ENCODE results near the gene TRAK1. TPM values are rescaled to one million over a fixed set of nuclear protein-coding genes. Genes with fewer than 3 reads are reported as not detected.

TRAK1 gene
- total and polyA plus RNA-seq, 2 of the 4 experiments (the other 2 are of a cell fraction): 25.6 to 28.1 TPM

- dilution Hi-C loops (cut with HindIII; ENCODE audit: low sequenced_read_pairs, unreplicated experiment): no loop called here
- 0 out of 3 replicates have a peak overlapping the region, but pooled peaks have one; percentile 28 for H2BK15ac ChIP-seq (ENCODE audit: low read depth, low read length)
- POLR2A ChIA-PET (ENCODE audit: unreplicated experiment): no interaction called here
- peak overlapping the region; percentile 5 for H3K14ac ChIP-seq (replicated peaks; ENCODE audit: low read depth, low read length)
- H2BK120ac ChIP-seq (ENCODE audit: low read depth, low read length): no peak overlapping the region
- H3K36me3 ChIP-seq (ENCODE audit: control insufficient read depth, insufficient read depth, low read length): no peaks in the 10 kb centered on the region
- no peak overlapping the region for H3K9ac ChIP-seq (ENCODE audit: low read depth, low read length)
- H3K27ac ChIP-seq (ENCODE audit: insufficient read depth, low read length): no peak overlapping the region
- no peak overlapping the region for H3K56ac ChIP-seq (ENCODE audit: extremely low read depth, insufficient read depth, low read length)
- ATAC-seq (ENCODE audit: low read depth) (peak; percentile 79), DNase-seq (peak; percentile 32)
- H3K4me1 ChIP-seq (ENCODE audit: control insufficient read depth, insufficient read depth, low read length): peaks cover 16% of the 10 kb centered on the region
- H4K91ac ChIP-seq (ENCODE audit: insufficient read depth, low read depth, low read length): no peak overlapping the region
- H3K79me1 ChIP-seq (ENCODE audit: low read depth in 1 of 2, low read length in 2 of 2): peaks cover 11 to 59% of the 10 kb centered on the region in 2 experiments; a peak in 3 of 4 replicates
- H3K9me3 ChIP-seq (ENCODE audit: control insufficient read depth, insufficient read depth, low read length): no peaks in the 10 kb centered on the region
- CTCF ChIA-PET: interaction anchor here (0.6 kb wide), 1 partner anchor 51 kb away, joined by 3 read pairs; no protein-coding TSS in a partner anchor
- H3K27me3 ChIP-seq (ENCODE audit: control insufficient read depth, insufficient read depth, low read length): no peaks in the 10 kb centered on the region
- whole genome bisulfite sequencing, 2 experiments (ENCODE audit: extremely low coverage in 2 of 2, insufficient read length in 1 of 2): 43% methylated on average over 1 of the region's 1 CpG; no CpG with 5 or more reads in 1 of the 2 experiments
- H3K23ac ChIP-seq (ENCODE audit: low read depth, low read length): no peak overlapping the region
- intact Hi-C loops (cut with micrococcal nuclease): no loop called here
- no peak overlapping the region for H2BK20ac ChIP-seq (ENCODE audit: low read depth, low read length)
- no peak overlapping the region; the same call in 1 of the 2 replicates for H3K4me2 ChIP-seq (ENCODE audit: low read depth, low read length)
- no peak overlapping the region for H3K4me3 ChIP-seq (ENCODE audit: insufficient read depth, low read depth, low read length)
- TF ChIP-seq BHLHE40 (IDR thresholded peaks at IDR 0.05; ENCODE audit: low read depth, low read length) (peak; percentile 7; the same call in 1 of the 2 replicates), CTCF (conservative IDR thresholded peaks at IDR 0.05; ENCODE audit: low read depth, low read length) (no peak), CEBPB (IDR thresholded peaks at IDR 0.05; ENCODE audit: low read depth, low read length) (no peak), ELK1 (IDR thresholded peaks at IDR 0.05; ENCODE audit: borderline replicate concordance, low read depth, low read length) (no peak), FOS (IDR thresholded peaks at IDR 0.05; ENCODE audit: low read depth, low read length) (peak; percentile 34; the same call in 1 of the 2 replicates)
- H2AK5ac ChIP-seq (ENCODE audit: low read depth, low read length): no peak overlapping the region; the same call in 1 of the 2 replicates
- H4K20me1 ChIP-seq (ENCODE audit: insufficient read depth, low read length): peaks cover 15% of the 10 kb centered on the region; the same call in 1 of the 2 replicates
- no peak overlapping the region for H4K8ac ChIP-seq (ENCODE audit: low read depth in 2 of 2, low read length in 2 of 2)
- no TSS peak for BruUV-seq (replicated peaks)
- no peak overlapping the region for H3K18ac ChIP-seq (ENCODE audit: low read depth, low read length)
- peak overlapping the region; percentile 38; the same call in 1 of the 2 replicates for H3K4ac ChIP-seq (ENCODE audit: low read depth, low read length)
- no peak overlapping the region for H2AK9ac ChIP-seq (replicated peaks; ENCODE audit: low read depth, low read length, poor library complexity)
- peaks cover 13% of the 10 kb centered on the region; the same call in 1 of the 2 replicates for H3K9me1 ChIP-seq (ENCODE audit: insufficient read depth, low read length)
- H2AFZ ChIP-seq (replicated peaks; ENCODE audit: low read length, poor library complexity): peak overlapping the region; percentile 14
- H4K5ac ChIP-seq (ENCODE audit: low read depth, low read length): no peak overlapping the region
- H2BK5ac ChIP-seq (ENCODE audit: low read depth, low read length, poor library complexity, severe bottlenecking): no peak overlapping the region
- in situ Hi-C loops (cut with MboI; ENCODE audit: low sequenced_read_pairs): no loop called here
Measured at GRCh38 chr3:42080453-42080872, 10.7 kb upstream of the TRAK1 start.
